ENCODE measurements around the gene TINCR. TPM values are rescaled to one million over a fixed set of nuclear protein-coding genes. Genes with fewer than 3 reads are reported as not detected.
A peak's percentile ranks its signal among the peaks of the same experiment; 100 is the strongest.

Gene TINCR
- polyA plus RNA-seq, 1 of the 3 experiments (the other 2 are of a cell fraction), result 0.02 TPM

DNA sequence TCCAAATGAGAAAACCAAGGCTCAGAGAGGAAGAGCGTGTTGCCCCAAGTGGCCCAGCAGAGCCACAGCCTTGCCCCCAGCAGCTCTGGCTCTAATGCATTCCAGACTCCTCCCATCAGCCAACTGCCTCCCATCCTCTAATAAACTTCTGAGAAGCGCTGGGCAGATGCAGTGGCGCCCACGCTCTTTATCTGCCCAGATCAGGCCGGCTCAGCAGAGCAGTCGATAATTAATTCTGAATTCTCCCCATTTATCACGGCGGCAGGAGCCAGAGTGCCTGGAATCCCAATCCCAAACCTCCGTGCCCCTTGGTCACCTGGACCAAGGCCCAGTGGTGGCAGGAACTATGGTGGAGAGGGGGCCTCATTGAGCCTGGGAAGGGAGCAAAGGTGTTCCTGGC is 13.9 kb downstream of the TINCR start:
- Histone ChIP-seq H3K4me1 (ENCODE audit: control insufficient read depth in 1 of 2, insufficient read depth in 2 of 2, low read depth in 1 of 2, low read length in 1 of 2) (peaks cover 0 to 7% of the 10 kb centered on the region in 2 experiments; a peak in 1 of 4 replicates), H3K79me2 (ENCODE audit: insufficient read depth) (no peaks in the 10 kb centered on the region), H3K27me3 (ENCODE audit: insufficient read depth) (no peaks in the 10 kb centered on the region), H4K20me1 (ENCODE audit: insufficient read depth) (no peaks in the 10 kb centered on the region), H3K4me3 (ENCODE audit: low read depth in 2 of 2, low read length in 1 of 2) (no peak overlapping the region), H3K9ac (no peak overlapping the region), H3K4me2 (no peak overlapping the region), H3F3A (replicated peaks; ENCODE audit: insufficient read depth) (no peaks in the 10 kb centered on the region), H3K9me2 (no peaks in the 10 kb centered on the region), H2AFZ (ENCODE audit: low read depth) (no peak overlapping the region), H3K9me3 (no peaks in the 10 kb centered on the region), H3K36me3 (replicated peaks in 1 of 2; ENCODE audit: control insufficient read depth in 1 of 2, insufficient read depth in 2 of 2, low read length in 1 of 2) (no peaks in the 10 kb centered on the region), H3K27ac (ENCODE audit: low read depth in 2 of 2, low read length in 1 of 2) (peak overlapping the region in 1 of 2 experiments; percentile 53; a peak in 2 of 4 replicates)
- peak; percentile 61; the same call in 1 of the 2 replicates for TF ChIP-seq FOXJ3 (CRISPR knock-in tag; IDR thresholded peaks at IDR 0.05)
- TF ChIP-seq EP300 (IDR thresholded peaks at IDR 0.05; ENCODE audit: borderline replicate concordance in 1 of 2, low read depth in 1 of 2, low read length in 1 of 2), result peak in 1 of 2 experiments; percentile 72; a peak in 1 of 4 replicates
- peak; percentile 84 for TF ChIP-seq RCOR1 (IDR thresholded peaks at IDR 0.05; ENCODE audit: low read length)
- no peak for TF ChIP-seq JUND (IDR thresholded peaks at IDR 0.05)
- TF ChIP-seq CHD2 (IDR thresholded peaks at IDR 0.05; ENCODE audit: low read length, partially characterized antibody), result peak; percentile 67
- TF ChIP-seq GABPA (IDR thresholded peaks at IDR 0.05; ENCODE audit: low read depth), result no peak
- no peak for TF ChIP-seq NRF1 (IDR thresholded peaks at IDR 0.05; ENCODE audit: low read depth, low read length)
- TF ChIP-seq, protein P1, sequence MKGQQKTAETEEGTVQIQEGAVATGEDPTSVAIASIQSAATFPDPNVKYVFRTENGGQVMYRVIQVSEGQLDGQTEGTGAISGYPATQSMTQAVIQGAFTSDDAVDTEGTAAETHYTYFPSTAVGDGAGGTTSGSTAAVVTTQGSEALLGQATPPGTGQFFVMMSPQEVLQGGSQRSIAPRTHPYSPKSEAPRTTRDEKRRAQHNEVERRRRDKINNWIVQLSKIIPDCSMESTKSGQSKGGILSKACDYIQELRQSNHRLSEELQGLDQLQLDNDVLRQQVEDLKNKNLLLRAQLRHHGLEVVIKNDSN (IDR thresholded peaks at IDR 0.05; ENCODE audit: borderline replicate concordance, low read depth), result no peak
- 0 out of 2 replicates have a peak, but pooled peaks have one; percentile 14 for TF ChIP-seq RFX5 (IDR thresholded peaks at IDR 0.05; ENCODE audit: low read length)
- peak; percentile 18; the same call in 1 of the 2 replicates for TF ChIP-seq RAD21 (IDR thresholded peaks at IDR 0.05; ENCODE audit: low read length)
- TF ChIP-seq MEF2A (IDR thresholded peaks at IDR 0.05; ENCODE audit: borderline replicate concordance, low read depth), result no peak
- TF ChIP-seq, protein P2, sequence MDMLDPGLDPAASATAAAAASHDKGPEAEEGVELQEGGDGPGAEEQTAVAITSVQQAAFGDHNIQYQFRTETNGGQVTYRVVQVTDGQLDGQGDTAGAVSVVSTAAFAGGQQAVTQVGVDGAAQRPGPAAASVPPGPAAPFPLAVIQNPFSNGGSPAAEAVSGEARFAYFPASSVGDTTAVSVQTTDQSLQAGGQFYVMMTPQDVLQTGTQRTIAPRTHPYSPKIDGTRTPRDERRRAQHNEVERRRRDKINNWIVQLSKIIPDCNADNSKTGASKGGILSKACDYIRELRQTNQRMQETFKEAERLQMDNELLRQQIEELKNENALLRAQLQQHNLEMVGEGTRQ (IDR thresholded peaks at IDR 0.05; ENCODE audit: borderline replicate concordance, low read depth, low read length), result no peak
- TF ChIP-seq GATA2 (CRISPR knock-in tag; IDR thresholded peaks at IDR 0.05), result peak; percentile 95
- ChIA-PET CTCF (interaction anchor here (0.7 to 1.6 kb wide), 3 partner anchors 10 to 505 kb away, joined by 3 to 4 read pairs (median 4); no protein-coding TSS in a partner anchor), POLR2A (no interaction called here)
- peak; percentile 80 for DNase-seq
- 9% methylated on average over 8 of the region's 9 CpGs for WGBS (ENCODE audit: low lambda C conversion rate)

DNA sequence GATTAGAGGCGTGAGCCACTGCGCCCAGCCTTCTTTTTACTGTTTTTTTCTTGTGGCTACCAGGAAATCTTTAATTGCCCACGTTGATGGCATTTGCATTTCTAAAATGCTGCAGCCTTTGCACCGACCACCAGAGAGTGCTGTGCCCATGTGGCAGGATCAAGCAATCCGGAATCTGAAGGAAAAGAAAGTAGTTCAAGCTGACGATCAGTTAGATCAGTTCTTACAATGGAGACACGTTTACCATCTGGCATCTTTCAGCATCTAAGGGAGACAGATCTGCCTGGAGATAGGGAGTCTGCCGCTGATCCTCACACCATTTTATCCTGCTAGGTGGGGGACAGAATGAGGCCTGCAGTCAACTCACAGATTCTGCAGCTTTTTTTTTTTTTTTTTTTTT is 19.9 kb downstream of the TINCR start:
- no peaks in the 10 kb centered on the region for H3K9me2 ChIP-seq
- peak overlapping the region in 1 of 2 experiments; percentile 50; a peak in 1 of 4 replicates for H3K4me3 ChIP-seq (ENCODE audit: low read depth in 2 of 2, low read length in 1 of 2)
- no peaks in the 10 kb centered on the region for H3F3A ChIP-seq (replicated peaks; ENCODE audit: insufficient read depth)
- peak; percentile 60 for DNase-seq
- H4K20me1 ChIP-seq (ENCODE audit: insufficient read depth), result no peaks in the 10 kb centered on the region
- H3K79me2 ChIP-seq (ENCODE audit: insufficient read depth), result no peaks in the 10 kb centered on the region
- H3K9me3 ChIP-seq, result no peaks in the 10 kb centered on the region
- no peak overlapping the region for H2AFZ ChIP-seq (ENCODE audit: low read depth)
- H3K27ac ChIP-seq (ENCODE audit: low read depth in 2 of 2, low read length in 1 of 2), result no peak overlapping the region
- ChIA-PET CTCF (interaction anchor here (0.7 to 2.5 kb wide), 20 partner anchors 8 to 257 kb away, joined by 3 to 18 read pairs (median 4); partner anchors contain the start of genes NRTN, SAFB, SAFB2 and TINCR), POLR2A (interaction anchor here (0.7 kb wide), 1 partner anchor 141 kb away, joined by 4 read pairs; no protein-coding TSS in a partner anchor)
- H3K4me1 ChIP-seq (ENCODE audit: control insufficient read depth in 1 of 2, insufficient read depth in 2 of 2, low read depth in 1 of 2, low read length in 1 of 2), result no peaks in the 10 kb centered on the region
- no peak overlapping the region for H3K9ac ChIP-seq
- 50% methylated on average over 6 of the region's 8 CpGs for WGBS (ENCODE audit: low lambda C conversion rate)
- no peaks in the 10 kb centered on the region for H3K27me3 ChIP-seq (ENCODE audit: insufficient read depth)
- no peaks in the 10 kb centered on the region for H3K36me3 ChIP-seq (replicated peaks in 1 of 2; ENCODE audit: control insufficient read depth in 1 of 2, insufficient read depth in 2 of 2, low read length in 1 of 2)
- H3K4me2 ChIP-seq, result no peak overlapping the region
- TF ChIP-seq RCOR1 (IDR thresholded peaks at IDR 0.05; ENCODE audit: low read length), result 0 out of 2 replicates have a peak, but pooled peaks have one; percentile 19
- TF ChIP-seq FOXJ3 (CRISPR knock-in tag; IDR thresholded peaks at IDR 0.05), result no peak
- TF ChIP-seq TEAD4 (IDR thresholded peaks at IDR 0.05; ENCODE audit: borderline replicate concordance, insufficient read depth), result no peak
- TF ChIP-seq NRF1 (IDR thresholded peaks at IDR 0.05; ENCODE audit: low read depth, low read length), result no peak
- TF ChIP-seq, protein P1 (IDR thresholded peaks at IDR 0.05; ENCODE audit: borderline replicate concordance, low read depth), result no peak
- TF ChIP-seq, protein P2 (IDR thresholded peaks at IDR 0.05; ENCODE audit: borderline replicate concordance, low read depth, low read length), result no peak
- TF ChIP-seq GATA2 (CRISPR knock-in tag; IDR thresholded peaks at IDR 0.05), result no peak; the same call in 1 of the 2 replicates
- TF ChIP-seq FOSL2 (IDR thresholded peaks at IDR 0.05; ENCODE audit: borderline replicate concordance, low read depth), result no peak
- no peak for TF ChIP-seq MEF2A (IDR thresholded peaks at IDR 0.05; ENCODE audit: borderline replicate concordance, low read depth)
- TF ChIP-seq POLR2AphosphoS5 (IDR thresholded peaks at IDR 0.05; ENCODE audit: low read depth, low read length), result no peak
- no peak for TF ChIP-seq GABPA (IDR thresholded peaks at IDR 0.05; ENCODE audit: low read depth)
- no peak for TF ChIP-seq CHD2 (IDR thresholded peaks at IDR 0.05; ENCODE audit: low read length, partially characterized antibody)
- no peak for TF ChIP-seq TAF1 (IDR thresholded peaks at IDR 0.05; ENCODE audit: borderline replicate concordance, low read depth, low read length)
- TF ChIP-seq RXRA (IDR thresholded peaks at IDR 0.05; ENCODE audit: borderline replicate concordance, low read depth), result no peak
- no peak for TF ChIP-seq EZH2phosphoT487 (IDR thresholded peaks at IDR 0.05; ENCODE audit: borderline replicate concordance, low read depth)
- no peak for TF ChIP-seq SIN3A (IDR thresholded peaks at IDR 0.05; ENCODE audit: borderline replicate concordance, low read depth, low read length)
